ENCODE measurements around the gene HSF2.

The HSF2 gene

GRCh38 chr6:122385857-122386612 is 13.4 kb upstream of the HSF2 start:
- peaks cover 8% of the 10 kb centered on the region for H3K27me3 Mint-ChIP-seq
- no peaks in the 10 kb centered on the region for H3K4me1 Mint-ChIP-seq (ENCODE audit: low read depth)
- no peaks in the 10 kb centered on the region for H3K36me3 Mint-ChIP-seq (ENCODE audit: low read depth)
- no peak overlapping the region for H3K27ac Mint-ChIP-seq
- H3K9me3 Mint-ChIP-seq, result no peaks in the 10 kb centered on the region
- intact Hi-C loops (cut with micrococcal nuclease), result no loop called here
- H3K4me3 Mint-ChIP-seq, result no peak overlapping the region

GRCh38 chr6:122388945-122389344 is 10.5 kb upstream of the HSF2 start:
- Mint-ChIP-seq H3K27me3 (peaks cover 8% of the 10 kb centered on the region), H3K27ac (no peak overlapping the region), H3K4me3 (no peak overlapping the region), H3K4me1 (ENCODE audit: low read depth) (no peaks in the 10 kb centered on the region), H3K36me3 (ENCODE audit: low read depth) (no peaks in the 10 kb centered on the region), H3K9me3 (no peaks in the 10 kb centered on the region)
- intact Hi-C loops (cut with micrococcal nuclease), result no loop called here

- intact Hi-C loops (cut with micrococcal nuclease), result loop anchor here (10.0 kb wide), 1 partner anchor 395 kb away; the partner anchor contains the start of gene SMPDL3A
- Mint-ChIP-seq H3K36me3 (ENCODE audit: low read depth) (no peaks in the 10 kb centered on the region), H3K9me3 (no peaks in the 10 kb centered on the region), H3K4me1 (ENCODE audit: low read depth) (no peaks in the 10 kb centered on the region), H3K4me3 (no peak overlapping the region), H3K27me3 (peaks cover 9% of the 10 kb centered on the region), H3K27ac (no peak overlapping the region)
Measured at GRCh38 chr6:122389704-122390372, 9.6 kb upstream of the HSF2 start.

- H3K36me3 Mint-ChIP-seq (ENCODE audit: low read depth), result no peaks in the 10 kb centered on the region
- no peaks in the 10 kb centered on the region for H3K9me3 Mint-ChIP-seq
- H3K27me3 Mint-ChIP-seq, result peaks cover 8% of the 10 kb centered on the region
- intact Hi-C loops (cut with micrococcal nuclease), result loop anchor here (10.0 kb wide), 1 partner anchor 392 kb away; the partner anchor contains the start of gene SMPDL3A
- H3K4me3 Mint-ChIP-seq, result no peak overlapping the region
- no peak overlapping the region for H3K27ac Mint-ChIP-seq
- H3K4me1 Mint-ChIP-seq (ENCODE audit: low read depth), result no peaks in the 10 kb centered on the region
Measured at GRCh38 chr6:122392564-122393350, 6.7 kb upstream of the HSF2 start.

GRCh38 chr6:122393351-122393896 is 6.0 kb upstream of the HSF2 start:
- intact Hi-C loops (cut with micrococcal nuclease), result loop anchor here (10.0 kb wide), 1 partner anchor 391 kb away; the partner anchor contains the start of gene SMPDL3A
- Mint-ChIP-seq H3K4me1 (ENCODE audit: low read depth) (no peaks in the 10 kb centered on the region), H3K36me3 (ENCODE audit: low read depth) (no peaks in the 10 kb centered on the region), H3K27me3 (peaks cover 8% of the 10 kb centered on the region), H3K27ac (no peak overlapping the region), H3K9me3 (no peaks in the 10 kb centered on the region), H3K4me3 (no peak overlapping the region)

- no peaks in the 10 kb centered on the region for H3K9me3 Mint-ChIP-seq
- H3K36me3 Mint-ChIP-seq (ENCODE audit: low read depth), result no peaks in the 10 kb centered on the region
- H3K27me3 Mint-ChIP-seq, result peaks cover 8% of the 10 kb centered on the region
- H3K4me1 Mint-ChIP-seq (ENCODE audit: low read depth), result no peaks in the 10 kb centered on the region
- intact Hi-C loops (cut with micrococcal nuclease), result loop anchor here (10.0 kb wide), 1 partner anchor 391 kb away; the partner anchor contains the start of gene SMPDL3A
- no peak overlapping the region for H3K27ac Mint-ChIP-seq
- no peak overlapping the region for H3K4me3 Mint-ChIP-seq
Measured at GRCh38 chr6:122394016-122394415, 5.4 kb upstream of the HSF2 start.

GRCh38 chr6:122399055-122399347 is 451 bp upstream of the HSF2 start:
- Mint-ChIP-seq H3K27me3 (peaks cover under 1% of the 10 kb centered on the region), H3K9me3 (no peaks in the 10 kb centered on the region), H3K36me3 (ENCODE audit: low read depth) (peaks cover 8% of the 10 kb centered on the region), H3K4me3 (no peak overlapping the region), H3K4me1 (ENCODE audit: low read depth) (peaks cover 13% of the 10 kb centered on the region), H3K27ac (peak overlapping the region; percentile 88)
- intact Hi-C loops (cut with micrococcal nuclease), result loop anchor here (1.0 to 10.0 kb wide), 2 partner anchors 72 to 386 kb away; partner anchors contain the start of genes SERINC1 and SMPDL3A

GRCh38 chr6:122400121-122400450 is 634 bp downstream of the HSF2 start:
- Mint-ChIP-seq H3K36me3 (ENCODE audit: low read depth) (peaks cover 8% of the 10 kb centered on the region), H3K9me3 (no peaks in the 10 kb centered on the region), H3K27me3 (no peaks in the 10 kb centered on the region), H3K4me1 (ENCODE audit: low read depth) (peaks cover 13% of the 10 kb centered on the region), H3K4me3 (peak overlapping the region; percentile 97), H3K27ac (peak overlapping the region; percentile 88)
- intact Hi-C loops (cut with micrococcal nuclease), result no loop called here

GRCh38 chr6:122400462-122401089 is 1.1 kb downstream of the HSF2 start:
- intact Hi-C loops (cut with micrococcal nuclease), result no loop called here
- H3K27ac Mint-ChIP-seq, result peak overlapping the region; percentile 88

GRCh38 chr6:122401104-122401503 is 1.7 kb downstream of the HSF2 start:
- peaks cover 8% of the 10 kb centered on the region for H3K36me3 Mint-ChIP-seq (ENCODE audit: low read depth)
- no peaks in the 10 kb centered on the region for H3K27me3 Mint-ChIP-seq
- H3K27ac Mint-ChIP-seq, result no peak overlapping the region
- no peaks in the 10 kb centered on the region for H3K9me3 Mint-ChIP-seq
- peaks cover 16% of the 10 kb centered on the region for H3K4me1 Mint-ChIP-seq (ENCODE audit: low read depth)
- no peak overlapping the region for H3K4me3 Mint-ChIP-seq
- intact Hi-C loops (cut with micrococcal nuclease), result no loop called here

More at GRCh38 chr6:122400462-122401089, 1.1 kb downstream of the HSF2 start:
- peaks cover 13% of the 10 kb centered on the region for H3K4me1 Mint-ChIP-seq (ENCODE audit: low read depth)
- peak overlapping the region; percentile 32 for H3K4me3 Mint-ChIP-seq
- H3K9me3 Mint-ChIP-seq, result no peaks in the 10 kb centered on the region
- H3K27me3 Mint-ChIP-seq, result no peaks in the 10 kb centered on the region
- peaks cover 8% of the 10 kb centered on the region for H3K36me3 Mint-ChIP-seq (ENCODE audit: low read depth)

GRCh38 chr6:122404444-122404843 is 5.0 kb downstream of the HSF2 start:
- Mint-ChIP-seq H3K27ac (no peak overlapping the region), H3K36me3 (ENCODE audit: low read depth) (peaks cover 8% of the 10 kb centered on the region), H3K4me3 (no peak overlapping the region), H3K9me3 (no peaks in the 10 kb centered on the region), H3K4me1 (ENCODE audit: low read depth) (peaks cover 35% of the 10 kb centered on the region), H3K27me3 (no peaks in the 10 kb centered on the region)
- intact Hi-C loops (cut with micrococcal nuclease), result no loop called here

GRCh38 chr6:122405417-122405816 is 6.0 kb downstream of the HSF2 start:
- Mint-ChIP-seq H3K27me3 (no peaks in the 10 kb centered on the region), H3K36me3 (ENCODE audit: low read depth) (no peaks in the 10 kb centered on the region), H3K4me1 (ENCODE audit: low read depth) (peaks cover 35% of the 10 kb centered on the region), H3K9me3 (no peaks in the 10 kb centered on the region), H3K4me3 (no peak overlapping the region), H3K27ac (no peak overlapping the region)
- intact Hi-C loops (cut with micrococcal nuclease), result no loop called here

- no peaks in the 10 kb centered on the region for H3K36me3 Mint-ChIP-seq (ENCODE audit: low read depth)
- no peak overlapping the region for H3K4me3 Mint-ChIP-seq
- intact Hi-C loops (cut with micrococcal nuclease), result no loop called here
Measured at GRCh38 chr6:122406187-122406586, 6.7 kb downstream of the HSF2 start.

More at GRCh38 chr6:122406187-122406586, 6.7 kb downstream of the HSF2 start:
- Mint-ChIP-seq H3K27me3 (no peaks in the 10 kb centered on the region), H3K27ac (no peak overlapping the region), H3K4me1 (ENCODE audit: low read depth) (peaks cover 31% of the 10 kb centered on the region), H3K9me3 (no peaks in the 10 kb centered on the region)

Measured in dendritic cell treated with granulocyte-macrophage colony-stimulating factor and Interleukin-4, amounts not matched to agents 40 ng/mL and 50 ng/mL, for 4 days (primary cell).